Activated naive CD8-positive, alpha-beta T cell treated with anti-CD3 and anti-CD28 coated beads, Interleukin-2, amount 50 U/mL, for 24 hours (primary cell): Measurements from ENCODE around the gene FRMD4B.

Experiments
- ATAC-seq: fragments of 150-1000 bp; cut with Tn5 transposase; one replicate; pipeline ENCODE4 v1.10.0; 2021
- DNase-seq: peaks from one replicate; pipeline ENCODE4 v3.0.0; 2021
- H3K27ac Mint-ChIP-seq: one replicate; pipeline ENCODE4 v1.8.0; 2021; ENCODE audit warnings: mild to moderate bottlenecking, mixed read lengths
- H3K27me3 Mint-ChIP-seq: one replicate; pipeline ENCODE4 v1.8.0; 2021; ENCODE audit warnings: mixed read lengths
- H3K36me3 Mint-ChIP-seq: one replicate; pipeline ENCODE4 v1.8.0; 2021; ENCODE audit warnings: low read depth, mixed read lengths
- H3K4me1 Mint-ChIP-seq: one replicate; pipeline ENCODE4 v1.8.0; 2021; ENCODE audit warnings: mixed read lengths
- H3K4me3 Mint-ChIP-seq: one replicate; pipeline ENCODE4 v1.8.0; 2021; ENCODE audit warnings: mild to moderate bottlenecking, moderate library complexity, mixed read lengths
- H3K9me3 Mint-ChIP-seq: one replicate; pipeline ENCODE4 v1.8.0; 2021; ENCODE audit warnings: mixed read lengths

Gene FRMD4B

GRCh38 chr3:69203631-69204314, 182.1 kb downstream of the FRMD4B start:
- H3K36me3 Mint-ChIP-seq = peaks cover 7% of the 10 kb centered on the region
- peaks cover 1% of the 10 kb centered on the region for H3K27me3 Mint-ChIP-seq
- ATAC-seq (no peak), DNase-seq (no peak)
- H3K27ac Mint-ChIP-seq = peak overlapping the region; percentile 91
- H3K9me3 Mint-ChIP-seq = no peaks in the 10 kb centered on the region
- H3K4me1 Mint-ChIP-seq = peaks cover 71% of the 10 kb centered on the region
- peak overlapping the region; percentile 47 for H3K4me3 Mint-ChIP-seq

DNA sequence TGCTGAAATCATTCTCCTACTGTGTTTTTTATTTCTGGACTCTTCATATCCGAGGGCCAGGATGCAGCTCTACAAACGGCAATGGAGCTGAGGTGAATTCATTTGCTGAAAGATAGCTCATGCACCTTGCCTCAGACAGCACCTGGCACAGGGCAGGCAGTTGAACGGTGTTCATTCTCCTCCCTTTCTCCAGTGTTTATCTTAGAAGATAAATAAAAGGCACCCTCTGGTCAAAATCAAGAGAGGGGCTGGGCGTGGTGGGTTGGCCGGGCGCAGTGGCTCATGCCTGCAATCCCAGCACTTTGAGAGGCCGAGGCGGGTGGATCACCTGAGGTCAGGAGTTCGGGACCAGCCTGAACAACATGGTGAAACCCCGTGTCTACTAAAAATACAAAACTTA, 184.2 kb downstream of the FRMD4B start:
- ATAC-seq (no peak), DNase-seq (no peak)
- H3K27me3 Mint-ChIP-seq = peaks cover 1% of the 10 kb centered on the region
- H3K36me3 Mint-ChIP-seq = peaks cover 12% of the 10 kb centered on the region
- H3K9me3 Mint-ChIP-seq = no peaks in the 10 kb centered on the region
- H3K27ac Mint-ChIP-seq = no peak overlapping the region
- H3K4me3 Mint-ChIP-seq = no peak overlapping the region
- H3K4me1 Mint-ChIP-seq = peaks cover 84% of the 10 kb centered on the region

DNA sequence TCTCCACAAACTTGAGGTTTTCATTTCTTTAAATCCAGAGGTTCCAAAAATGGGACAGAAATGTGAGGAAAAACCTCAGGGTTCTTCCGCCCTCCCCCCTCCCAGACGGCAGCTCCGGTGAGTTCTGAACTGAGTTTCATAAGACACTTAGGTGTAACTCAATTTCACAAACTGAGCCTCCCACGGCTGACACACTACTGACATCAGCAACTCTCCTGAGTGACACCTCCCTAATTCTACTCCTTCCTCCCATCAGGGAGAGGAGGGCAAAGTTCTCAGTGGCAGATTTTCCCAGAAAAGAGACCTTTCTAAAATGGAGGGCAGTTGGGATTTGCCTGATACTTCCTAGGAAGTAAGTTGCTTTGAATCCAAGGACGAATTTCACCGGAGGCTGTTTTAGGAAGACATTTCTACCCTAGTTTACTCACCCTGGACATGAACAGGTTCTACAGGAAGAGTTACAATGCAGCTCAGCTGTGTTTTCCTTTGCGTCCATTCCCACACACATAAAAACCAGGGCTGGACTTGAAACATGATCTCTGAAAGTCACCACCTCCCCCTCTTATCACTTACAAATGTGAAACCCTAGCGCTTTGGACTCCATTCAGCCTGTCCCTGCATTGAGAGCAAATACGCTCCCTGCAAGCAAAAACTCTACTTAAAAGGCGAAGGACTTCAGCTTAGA, 185.4 kb downstream of the FRMD4B start:
- peaks cover 74% of the 10 kb centered on the region for H3K4me1 Mint-ChIP-seq
- ATAC-seq (peak; percentile 16), DNase-seq (peak; percentile 45)
- peak overlapping the region; percentile 81 for H3K4me3 Mint-ChIP-seq
- peaks cover 16% of the 10 kb centered on the region for H3K36me3 Mint-ChIP-seq
- H3K27me3 Mint-ChIP-seq = peaks cover 4% of the 10 kb centered on the region
- no peaks in the 10 kb centered on the region for H3K9me3 Mint-ChIP-seq
- peak overlapping the region; percentile 95 for H3K27ac Mint-ChIP-seq

DNA sequence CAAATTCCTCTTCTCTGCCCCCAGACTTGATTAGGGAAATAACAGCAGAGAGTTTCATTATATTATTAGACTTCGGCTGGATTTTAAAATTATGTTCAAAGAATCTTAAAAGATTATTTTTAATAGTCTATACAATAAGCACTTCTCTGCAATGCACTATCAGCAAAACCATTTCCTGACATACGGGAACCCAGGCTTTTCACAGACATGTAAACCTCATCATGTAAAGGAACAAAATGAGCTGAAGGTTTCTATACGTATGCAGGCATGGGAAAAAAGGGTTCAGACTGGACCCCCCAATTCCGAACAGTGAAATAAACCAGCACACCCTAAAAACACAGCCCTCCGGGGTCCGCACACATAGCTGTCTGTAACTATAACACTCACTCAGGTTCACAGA, 185.9 kb downstream of the FRMD4B start:
- peaks cover 5% of the 10 kb centered on the region for H3K27me3 Mint-ChIP-seq
- H3K27ac Mint-ChIP-seq = peak overlapping the region; percentile 95
- no peaks in the 10 kb centered on the region for H3K9me3 Mint-ChIP-seq
- DNase-seq (no peak), ATAC-seq (no peak)
- H3K4me3 Mint-ChIP-seq = peak overlapping the region; percentile 81
- peaks cover 16% of the 10 kb centered on the region for H3K36me3 Mint-ChIP-seq
- peaks cover 68% of the 10 kb centered on the region for H3K4me1 Mint-ChIP-seq

DNA sequence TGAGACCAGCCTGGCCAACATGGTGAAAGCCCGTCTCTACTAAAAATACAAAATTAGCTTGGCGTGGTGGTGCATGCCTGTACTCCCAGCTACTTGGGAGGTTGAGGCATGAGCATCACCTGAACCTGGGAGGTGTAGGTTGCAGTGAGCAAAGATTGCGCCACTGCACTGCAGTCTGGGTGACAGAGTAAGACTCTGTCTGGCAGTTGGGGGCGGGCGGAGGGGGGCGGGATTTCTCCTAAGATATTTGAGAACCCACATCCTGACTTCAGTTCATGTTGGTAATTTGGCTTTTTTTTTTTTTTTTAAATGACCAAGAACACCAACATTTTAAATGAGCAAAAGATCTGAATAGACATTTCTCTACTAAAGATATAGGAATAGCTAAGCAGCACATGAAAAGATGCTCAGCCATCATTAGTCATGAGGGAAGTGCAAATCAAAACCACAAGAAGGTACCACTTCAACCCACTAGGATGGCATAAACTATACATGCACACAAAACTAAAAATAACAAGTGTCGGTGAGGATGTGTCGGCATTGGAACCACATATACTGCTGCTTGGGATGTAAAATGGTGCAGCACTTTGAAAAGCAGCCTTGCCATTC, 187.9 kb downstream of the FRMD4B start:
- no peaks in the 10 kb centered on the region for H3K9me3 Mint-ChIP-seq
- ATAC-seq (peak; percentile 82), DNase-seq (peak; percentile 58)
- peaks cover 4% of the 10 kb centered on the region for H3K27me3 Mint-ChIP-seq
- peak overlapping the region; percentile 95 for H3K27ac Mint-ChIP-seq
- peaks cover 50% of the 10 kb centered on the region for H3K4me1 Mint-ChIP-seq
- H3K4me3 Mint-ChIP-seq = peak overlapping the region; percentile 81
- H3K36me3 Mint-ChIP-seq = peaks cover 29% of the 10 kb centered on the region

- H3K9me3 Mint-ChIP-seq = no peaks in the 10 kb centered on the region
- H3K27ac Mint-ChIP-seq = peak overlapping the region; percentile 41
- ATAC-seq = no peak
- no peak for DNase-seq
- H3K27me3 Mint-ChIP-seq = peaks cover 4% of the 10 kb centered on the region
- peak overlapping the region; percentile 81 for H3K4me3 Mint-ChIP-seq
- H3K36me3 Mint-ChIP-seq = peaks cover 29% of the 10 kb centered on the region
- H3K4me1 Mint-ChIP-seq = peaks cover 46% of the 10 kb centered on the region
Measured at GRCh38 chr3:69197455-69197854, 188.4 kb downstream of the FRMD4B start.

DNA sequence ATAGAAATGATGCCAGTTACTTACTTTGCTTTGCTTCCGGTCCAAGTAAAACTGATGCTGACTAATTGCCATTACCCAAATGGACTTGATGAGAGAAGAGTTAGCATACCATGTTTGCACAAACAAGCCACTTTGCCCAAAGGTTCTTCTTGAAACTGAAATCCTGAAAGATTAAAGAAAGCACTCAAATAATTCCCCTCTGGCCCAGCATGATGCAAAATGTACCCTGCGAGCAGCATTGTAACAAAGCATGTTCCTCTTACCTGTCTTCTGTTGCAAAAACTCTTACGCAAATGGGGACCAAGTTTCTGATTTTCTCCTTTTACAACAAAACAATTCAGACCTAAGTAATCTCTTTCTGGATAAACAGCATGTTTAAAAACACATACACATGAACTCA, 189.0 kb downstream of the FRMD4B start:
- Mint-ChIP-seq H3K36me3 (peaks cover 29% of the 10 kb centered on the region), H3K4me1 (peaks cover 45% of the 10 kb centered on the region), H3K4me3 (peak overlapping the region; percentile 81), H3K27me3 (peaks cover 4% of the 10 kb centered on the region), H3K9me3 (no peaks in the 10 kb centered on the region), H3K27ac (peak overlapping the region; percentile 41)
- no peak for DNase-seq
- no peak for ATAC-seq

- no peak for ATAC-seq
- DNase-seq = no peak
- peaks cover 35% of the 10 kb centered on the region for H3K36me3 Mint-ChIP-seq
- no peak overlapping the region for H3K4me3 Mint-ChIP-seq
- H3K27ac Mint-ChIP-seq = no peak overlapping the region
- no peaks in the 10 kb centered on the region for H3K9me3 Mint-ChIP-seq
- peaks cover 31% of the 10 kb centered on the region for H3K4me1 Mint-ChIP-seq
- peaks cover 4% of the 10 kb centered on the region for H3K27me3 Mint-ChIP-seq
Measured at GRCh38 chr3:69194431-69195165, 191.3 kb downstream of the FRMD4B start.

DNA sequence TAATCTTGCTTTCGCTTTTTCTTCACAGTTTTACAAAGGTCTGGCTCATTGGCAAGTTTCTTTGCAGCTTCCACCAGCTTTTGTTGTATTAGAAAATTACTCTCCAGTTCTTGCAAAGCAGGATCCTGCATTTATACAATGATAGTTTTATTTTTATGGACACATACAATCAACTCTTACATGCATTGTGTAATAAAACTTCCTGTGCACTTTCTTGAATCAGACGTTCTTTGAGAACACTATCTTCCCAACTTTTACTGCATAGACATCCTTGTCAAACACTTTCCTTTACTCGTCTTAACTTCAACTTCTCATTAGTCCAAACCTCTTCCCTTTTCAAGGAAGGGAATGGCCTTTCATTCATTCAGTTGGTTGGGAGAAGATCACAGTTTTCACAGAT, 192.1 kb downstream of the FRMD4B start:
- DNase-seq (no peak), ATAC-seq (no peak)
- Mint-ChIP-seq H3K4me3 (no peak overlapping the region), H3K27ac (peak overlapping the region; percentile 23), H3K27me3 (peaks cover 4% of the 10 kb centered on the region), H3K4me1 (peaks cover 23% of the 10 kb centered on the region), H3K36me3 (peaks cover 32% of the 10 kb centered on the region), H3K9me3 (no peaks in the 10 kb centered on the region)

GRCh38 chr3:69191516-69191915, 194.4 kb downstream of the FRMD4B start:
- no peak overlapping the region for H3K27ac Mint-ChIP-seq

GRCh38 chr3:69189487-69189886, 196.4 kb downstream of the FRMD4B start:
- Mint-ChIP-seq H3K27me3 (no peaks in the 10 kb centered on the region), H3K9me3 (no peaks in the 10 kb centered on the region), H3K4me1 (peaks cover 1% of the 10 kb centered on the region), H3K36me3 (peaks cover 24% of the 10 kb centered on the region), H3K4me3 (no peak overlapping the region), H3K27ac (no peak overlapping the region)
- ATAC-seq = no peak
- no peak for DNase-seq

More at GRCh38 chr3:69191516-69191915, 194.4 kb downstream of the FRMD4B start:
- ATAC-seq = no peak
- peaks cover 26% of the 10 kb centered on the region for H3K36me3 Mint-ChIP-seq
- H3K27me3 Mint-ChIP-seq = peaks cover 4% of the 10 kb centered on the region
- no peak for DNase-seq
- H3K4me1 Mint-ChIP-seq = peaks cover 1% of the 10 kb centered on the region
- H3K9me3 Mint-ChIP-seq = no peaks in the 10 kb centered on the region
- H3K4me3 Mint-ChIP-seq = no peak overlapping the region

DNA sequence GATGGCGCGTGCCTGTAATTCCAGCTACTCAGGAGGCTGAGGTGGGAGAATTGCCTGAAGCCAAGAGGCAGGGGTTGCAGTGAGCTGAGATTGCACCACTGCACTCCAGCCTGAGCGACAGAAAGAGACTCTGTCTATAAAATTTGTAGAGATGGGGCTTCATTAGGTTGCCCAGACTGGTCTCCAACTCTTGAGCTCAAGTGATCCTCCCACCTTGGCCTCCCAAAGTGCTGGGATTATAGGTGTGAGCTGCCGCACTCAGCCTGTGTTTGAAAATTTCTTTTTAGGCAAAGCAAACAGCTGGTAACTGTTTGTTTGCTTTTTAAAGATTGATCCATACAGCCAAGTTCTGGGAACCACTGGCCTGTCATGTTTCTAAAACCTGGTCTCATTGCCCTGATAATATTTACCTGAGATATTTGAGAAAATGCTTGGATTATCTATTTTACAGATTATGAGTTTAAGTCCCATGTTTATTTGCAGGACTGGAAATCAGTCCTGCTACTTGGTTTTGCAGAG, 199.3 kb downstream of the FRMD4B start:
- DNase-seq (no peak), ATAC-seq (no peak)
- Mint-ChIP-seq H3K4me3 (no peak overlapping the region), H3K4me1 (peaks cover 5% of the 10 kb centered on the region), H3K27ac (no peak overlapping the region), H3K27me3 (no peaks in the 10 kb centered on the region), H3K9me3 (no peaks in the 10 kb centered on the region), H3K36me3 (peaks cover 20% of the 10 kb centered on the region)

DNA sequence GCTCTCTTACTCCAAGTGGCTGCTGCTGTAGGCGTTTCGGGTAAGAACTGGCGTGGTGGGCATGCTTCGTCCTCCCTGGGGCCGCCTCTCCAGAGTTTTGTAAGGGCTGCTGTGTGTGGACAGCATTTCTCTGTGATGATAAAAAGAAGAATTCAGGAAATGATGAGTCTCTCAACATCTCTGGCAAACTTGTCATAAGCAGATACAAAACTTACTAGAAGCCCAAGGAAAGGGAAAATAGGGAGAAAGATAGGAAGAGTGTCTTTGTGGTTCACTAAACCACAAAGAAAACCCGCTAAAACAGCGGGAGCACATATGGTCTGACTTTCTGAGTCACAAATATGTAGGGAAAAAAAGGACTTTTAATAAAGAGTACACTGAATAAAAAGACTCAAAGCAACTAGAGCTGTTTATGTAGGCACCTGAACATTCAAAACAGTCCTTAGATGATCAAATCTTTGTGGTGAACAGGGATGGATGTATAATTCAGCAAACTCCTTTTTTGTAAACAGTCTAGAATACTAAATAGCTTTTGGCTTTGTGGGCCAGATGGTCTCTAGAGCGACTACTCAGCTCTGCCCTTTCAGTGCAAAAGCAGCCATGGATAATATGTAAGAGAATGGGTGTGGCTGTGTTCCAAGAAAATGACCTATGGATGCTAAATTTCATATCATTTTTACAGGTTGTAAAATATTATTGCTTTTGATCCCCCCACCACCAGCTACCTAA, 203.1 kb downstream of the FRMD4B start:
- Mint-ChIP-seq H3K36me3 (peaks cover 25% of the 10 kb centered on the region), H3K4me3 (no peak overlapping the region), H3K9me3 (no peaks in the 10 kb centered on the region), H3K4me1 (peaks cover 13% of the 10 kb centered on the region), H3K27ac (no peak overlapping the region), H3K27me3 (no peaks in the 10 kb centered on the region)
- DNase-seq (no peak), ATAC-seq (no peak)
